PC-3 (cell line): ENCODE data around the gene TMED9.

Source experiments
- CTCF ChIP-seq: fragments of 300-600 bp; sonication (generic); conservative IDR thresholded peaks from 2 replicates; pipeline ENCODE4 v1.5.1; 2017; ENCODE audit warnings: antibody characterized with exemption, low read depth, mild to moderate bottlenecking, low read length
- EZH2 ChIP-seq: fragments of 300-600 bp; sonication (generic); IDR thresholded peaks from one replicate; pipeline ENCODE4 v1.6.1; 2017; ENCODE audit warnings: antibody characterized with exemption, mild to moderate bottlenecking, low read length; ENCODE audit not compliant: unreplicated experiment

DNA sequence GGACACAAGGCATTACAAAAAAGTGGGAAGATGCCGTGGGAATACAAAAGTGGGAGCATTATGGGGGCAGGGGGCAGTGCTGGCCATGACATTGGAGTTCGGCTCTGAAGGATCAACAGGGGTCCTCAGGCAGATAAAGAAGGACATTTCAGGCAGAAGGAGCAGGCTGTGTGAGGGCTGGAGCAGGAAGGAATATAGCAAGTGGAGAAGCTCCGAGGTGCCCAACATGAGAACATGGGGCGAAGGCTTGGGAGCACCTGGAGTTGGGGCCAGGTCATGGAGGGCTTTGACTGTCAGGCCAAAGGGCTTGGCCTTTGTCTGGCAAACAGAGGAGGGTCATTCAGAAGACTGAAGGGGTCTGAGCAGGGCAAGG is 10.4 kb downstream of the TMED9 start:
- TF ChIP-seq CTCF = no peak
- TF ChIP-seq EZH2 = no peak
